H1 (cell line): ENCODE results near the gene EGF. TPM values are rescaled to one million over a fixed set of nuclear protein-coding genes. Genes with fewer than 3 reads are reported as not detected.

Experiments
- CTCF ChIA-PET: fragments of 300-600 bp; sonication (Branson Sonifier 250); formaldehyde crosslinking; loops from one replicate; lab custom pipeline; 2021; ENCODE audit not compliant: partially characterized antibody; lab: Charles Lee
- POLR2A ChIA-PET: fragments of 300-600 bp; sonication (Branson Sonifier 250); formaldehyde crosslinking; loops from one replicate; lab custom pipeline; 2021; ENCODE audit warnings: inconsistent platforms; ENCODE audit not compliant: partially characterized antibody; lab: Charles Lee
- DNase-seq, 2 experiments: peaks; one replicate each; pipeline versions ENCODE4 v3.0.0 to v3.0.0-alpha.2; 2010 to 2022; ENCODE audit warnings: low spot score in 2 of 2, low read depth in 1 of 2, mixed read lengths in 1 of 2
- FAIRE-seq: peaks from 2 replicates; lab custom pipeline; 2011; peaks lifted over from hg19 to GRCh38; lab: Jason Lieb, UNC
- H2AFZ ChIP-seq: 2 replicates; pipeline ENCODE4 v1.8.1; 2012; ENCODE audit warnings: low read length, inconsistent platforms
- H2AK5ac ChIP-seq: 2 replicates; pipeline ENCODE4 v1.6.1; 2013; ENCODE audit warnings: low read depth, low read length
- H2BK120ac ChIP-seq: replicated peaks from 2 replicates; pipeline ENCODE3; 2013; ENCODE audit warnings: low read depth, low read length, inconsistent platforms
- H2BK12ac ChIP-seq: 2 replicates; pipeline ENCODE4 v1.6.1; 2013; ENCODE audit warnings: low read depth, low read length
- H2BK15ac ChIP-seq: 2 replicates; pipeline ENCODE4 v1.6.1; 2013; ENCODE audit warnings: low read length
- H2BK20ac ChIP-seq: 2 replicates; pipeline ENCODE4 v1.6.1; 2013; ENCODE audit warnings: low read length
- H2BK5ac ChIP-seq: 2 replicates; pipeline ENCODE4 v1.6.1; 2013; ENCODE audit warnings: low read depth, low read length
- H3K14ac ChIP-seq: 2 replicates; pipeline ENCODE4 v1.6.1; 2013; ENCODE audit warnings: inconsistent platforms; ENCODE audit not compliant: insufficient read length
- H3K18ac ChIP-seq: 2 replicates; pipeline ENCODE4 v1.6.1; 2013; ENCODE audit warnings: low read length; ENCODE audit errors: extremely low read depth
- H3K23ac ChIP-seq: 2 replicates; pipeline ENCODE4 v1.6.1; 2013; ENCODE audit warnings: inconsistent platforms; ENCODE audit not compliant: insufficient read length
- H3K23me2 ChIP-seq: 2 replicates; pipeline ENCODE4 v1.6.1; 2013; ENCODE audit warnings: low read depth, low read length
- H3K27ac ChIP-seq: 2 replicates; pipeline ENCODE4 v1.6.1; 2011; ENCODE audit warnings: low read depth, low read length, inconsistent platforms
- H3K27me3 ChIP-seq, 4 experiments: replicated peaks in 1 of 4; 1 replicate in 1 of 4; 2 replicates in 3 of 4; pipeline versions ENCODE4 v1.6.1 to v1.8.1; 2011 to 2013; ENCODE audit warnings: low read length in 3 of 4, mild to moderate bottlenecking in 3 of 4, inconsistent platforms in 2 of 4, mixed read lengths in 2 of 4, moderate library complexity in 1 of 4; ENCODE audit not compliant: control insufficient read depth in 3 of 4, insufficient read depth in 3 of 4; ENCODE audit errors: extremely low read depth in 1 of 4
- H3K36me3 ChIP-seq, 4 experiments: 2 replicates each; pipeline versions ENCODE4 v1.6.1 to v1.8.1; 2011 to 2013; ENCODE audit warnings: mild to moderate bottlenecking in 4 of 4, low read length in 3 of 4, moderate library complexity in 2 of 4, control low read depth in 1 of 4, inconsistent platforms in 1 of 4; ENCODE audit not compliant: insufficient read depth in 4 of 4, control insufficient read depth in 2 of 4
- H3K4ac ChIP-seq: replicated peaks from 2 replicates; pipeline ENCODE3; 2013; ENCODE audit warnings: low read length, low read depth, mixed read lengths, inconsistent platforms; ENCODE audit not compliant: insufficient read length
- H3K4me1 ChIP-seq, 4 experiments: replicated peaks in 1 of 4; 1 replicate in 1 of 4; 2 replicates in 3 of 4; pipeline versions ENCODE4 v1.6.1 to v1.8.1; 2011 to 2013; ENCODE audit warnings: low read length in 3 of 4, inconsistent platforms in 2 of 4, mixed read lengths in 1 of 4; ENCODE audit not compliant: insufficient read depth in 4 of 4, control insufficient read depth in 3 of 4
- H3K4me2 ChIP-seq, 2 experiments: 2 replicates each; pipeline versions ENCODE4 v1.6.1 to v1.8.1; 2011 to 2013; ENCODE audit warnings: low read depth in 2 of 2, low read length in 2 of 2, control low read depth in 1 of 2, inconsistent platforms in 1 of 2, mild to moderate bottlenecking in 1 of 2; ENCODE audit not compliant: insufficient read depth in 1 of 2
- H3K4me3 ChIP-seq, 4 experiments: fragments of 200-600, 300-600 bp in 1 of 4; sonication (generic), shearing (Covaris generic), sonication (Bioruptor Twin) in 1 of 4; 2 replicates each; pipeline versions ENCODE4 v1.5.1 to v1.8.1; 2011 to 2016; ENCODE audit warnings: low read length in 4 of 4, low read depth in 3 of 4, control low read depth in 2 of 4, inconsistent platforms in 2 of 4, mild to moderate bottlenecking in 2 of 4, mixed read lengths in 1 of 4, moderate library complexity in 1 of 4; ENCODE audit not compliant: insufficient read depth in 2 of 4; ENCODE audit errors: extremely low read depth in 1 of 4
- H3K56ac ChIP-seq: replicated peaks from 2 replicates; pipeline ENCODE3; 2013; ENCODE audit warnings: low read depth, mild to moderate bottlenecking, mixed read lengths, low read length, inconsistent platforms; ENCODE audit not compliant: insufficient read length
- H3K79me1 ChIP-seq: 2 replicates; pipeline ENCODE4 v1.6.1; 2013; ENCODE audit warnings: low read depth, low read length, control low read depth
- H3K79me2 ChIP-seq, 2 experiments: 2 replicates each; pipeline versions ENCODE4 v1.6.1 to v1.8.1; 2012 to 2013; ENCODE audit warnings: low read length in 2 of 2, mild to moderate bottlenecking in 2 of 2, inconsistent platforms in 1 of 2; ENCODE audit not compliant: insufficient read depth in 2 of 2, control insufficient read depth in 1 of 2
- H3K9ac ChIP-seq, 4 experiments: replicated peaks in 1 of 4; 1 replicate in 1 of 4; 2 replicates in 3 of 4; pipeline versions ENCODE4 v1.6.1 to v1.8.1; 2011 to 2013; ENCODE audit warnings: low read depth in 3 of 4, low read length in 3 of 4, control low read depth in 2 of 4, mild to moderate bottlenecking in 2 of 4, moderate library complexity in 2 of 4, inconsistent platforms in 1 of 4; ENCODE audit errors: extremely low read depth in 1 of 4
- H3K9me3 ChIP-seq, 2 experiments: 2 replicates each; pipeline versions ENCODE4 v1.6.1 to v1.8.1; 2012 to 2013; ENCODE audit warnings: mild to moderate bottlenecking in 2 of 2, moderate library complexity in 2 of 2, control low read depth in 1 of 2, inconsistent platforms in 1 of 2, low read depth in 1 of 2, low read length in 1 of 2, mixed read lengths in 1 of 2; ENCODE audit not compliant: insufficient read depth in 2 of 2
- H4K20me1 ChIP-seq, 2 experiments: replicated peaks in 1 of 2; 2 replicates each; pipeline versions ENCODE3 to v1.8.1; 2011 to 2013; ENCODE audit warnings: inconsistent platforms in 2 of 2, low read length in 2 of 2, mild to moderate bottlenecking in 1 of 2; ENCODE audit not compliant: insufficient read depth in 2 of 2, control insufficient read depth in 1 of 2
- H4K5ac ChIP-seq: 2 replicates; pipeline ENCODE4 v1.6.1; 2013; ENCODE audit warnings: low read length, low read depth, mixed read lengths, inconsistent platforms; ENCODE audit not compliant: insufficient read length
- H4K8ac ChIP-seq: 2 replicates; pipeline ENCODE4 v1.8.0; 2013; ENCODE audit warnings: mild to moderate bottlenecking, moderate library complexity, low read length, inconsistent platforms; ENCODE audit not compliant: insufficient read depth; ENCODE audit errors: extremely low read depth
- H4K91ac ChIP-seq: replicated peaks from 2 replicates; pipeline ENCODE3; 2013; ENCODE audit warnings: low read length, mixed read lengths, inconsistent platforms; ENCODE audit not compliant: insufficient read length
- BRCA1 ChIP-seq: IDR thresholded peaks from 2 replicates; pipeline ENCODE4 v1.6.1; 2012; ENCODE audit warnings: low read depth, low read length, improper control_type of control experiment
- CHD1 ChIP-seq: IDR thresholded peaks from 2 replicates; pipeline ENCODE4 v1.6.1; 2012; ENCODE audit warnings: low read depth, low read length, improper control_type of control experiment
- FOSL1 ChIP-seq: IDR thresholded peaks from 2 replicates; pipeline ENCODE4 v1.6.1; 2011; ENCODE audit warnings: mild to moderate bottlenecking, low read depth, low read length, moderate library complexity; ENCODE audit not compliant: insufficient read depth
- NANOG ChIP-seq: IDR thresholded peaks from 2 replicates; pipeline ENCODE4 v1.6.1; 2011; ENCODE audit warnings: low read length, low read depth, mild to moderate bottlenecking, inconsistent platforms; ENCODE audit not compliant: insufficient read depth, poor library complexity, severe bottlenecking
- RAD21 ChIP-seq, 2 experiments: IDR thresholded peaks in 1 of 2; conservative IDR thresholded peaks in 1 of 2; 2 replicates each; pipeline ENCODE4 v1.6.1; 2011; ENCODE audit warnings: low read depth in 2 of 2, low read length in 2 of 2, improper control_type of control experiment in 1 of 2, inconsistent platforms in 1 of 2, mild to moderate bottlenecking in 1 of 2, moderate library complexity in 1 of 2
- SIN3A ChIP-seq, 2 experiments: IDR thresholded peaks in 1 of 2; conservative IDR thresholded peaks in 1 of 2; 2 replicates each; pipeline ENCODE4 v1.6.1; 2011 to 2012; ENCODE audit warnings: low read length in 2 of 2, improper control_type of control experiment in 1 of 2, low read depth in 1 of 2, mild to moderate bottlenecking in 1 of 2
- SP1 ChIP-seq: IDR thresholded peaks from 2 replicates; pipeline ENCODE4 v1.6.1; 2011; ENCODE audit warnings: low read depth, low read length
- SUZ12 ChIP-seq: fragments of 200-600 bp; sonication (generic); IDR thresholded peaks from 2 replicates; pipeline ENCODE4 v1.6.1; 2012; ENCODE audit warnings: mild to moderate bottlenecking, inconsistent platforms, low read length, moderate library complexity, mixed read lengths
- TEAD4 ChIP-seq: IDR thresholded peaks from 2 replicates; pipeline ENCODE4 v1.6.1; 2012; ENCODE audit warnings: low read depth, low read length, inconsistent platforms, mixed read lengths
- WGBS, 2 experiments: shearing (Covaris generic) in 1 of 2; methylation state at CpG; one replicate each; pipeline versions ENCODE4 v1.1.6 to v1.1.7; 2013 to 2015; ENCODE audit warnings: low lambda C conversion rate in 2 of 2, mixed read lengths in 2 of 2, inconsistent platforms in 1 of 2, low coverage in 1 of 2, missing lambda C conversion rate in 1 of 2; ENCODE audit not compliant: insufficient replicate concordance in 2 of 2, insufficient coverage in 1 of 2, insufficient read length in 1 of 2; ENCODE audit errors: extremely low coverage in 1 of 2, missing lambda C conversion rate in 1 of 2; 5-methylcytosine and 5-hydroxymethylcytosine counted together
- polyA plus RNA-seq, 7 experiments: library from polyadenylated mRNA; depleted of rRNA in 3 of 7; stranded (reverse) in 5 of 7; unstranded in 2 of 7; fragments of >200 nt in 5 of 7; fragments of 200-250 nt in 2 of 7; gene quantifications; 1 replicate in 5 of 7; 2 replicates in 1 of 7; 4 replicates in 1 of 7; pipeline versions ENCODE4 v1.2.1 to v1.2.3, GENCODE V29; 2011 to 2013; ENCODE audit warnings: missing spikeins in 2 of 7, mixed read lengths in 2 of 7
- total RNA-seq: library from RNA; stranded (reverse); fragmentation: NEBNext Ultra II Directional; extraction: Animal tissue kit (Norgen Biotek cat#: 25700); gene quantifications from 2 replicates; pipeline ENCODE4 v1.2.1, GENCODE V29; 2021

The EGF gene
- total and polyA plus RNA-seq, 2 of the 8 experiments (the other 6 are each of a cell fraction or from before 2014, with no cell fraction given): 1.5 to 2.6 TPM

- POLR2A ChIA-PET: no interaction called here
- Histone ChIP-seq H3K79me2 (no peaks in the 10 kb centered on the region), H3K23me2 (no peaks in the 10 kb centered on the region), H3K14ac (no peak overlapping the region), H2BK120ac (no peak overlapping the region), H3K4me3 (no peak overlapping the region), H3K4me1 (no peaks in the 10 kb centered on the region), H3K23ac (no peak overlapping the region), H3K56ac (no peak overlapping the region), H2AFZ (no peak overlapping the region), H3K4ac (no peak overlapping the region), H3K79me1 (no peaks in the 10 kb centered on the region), H2BK20ac (no peak overlapping the region), H2BK15ac (no peak overlapping the region), H4K91ac (no peak overlapping the region), H3K27me3 (peaks cover 0 to 1% (median 0%) of the 10 kb centered on the region in 4 experiments; a peak in 1 of 7 replicates), H2BK5ac (no peak overlapping the region), H3K4me2 (no peak overlapping the region), H3K36me3 (no peaks in the 10 kb centered on the region), H4K5ac (no peak overlapping the region), H2BK12ac (no peak overlapping the region), H3K18ac (no peak overlapping the region), H3K27ac (no peak overlapping the region), H4K20me1 (no peaks in the 10 kb centered on the region), H3K9ac (no peak overlapping the region), H2AK5ac (no peak overlapping the region), H3K9me3 (no peaks in the 10 kb centered on the region), H4K8ac (no peak overlapping the region)
- DNase-seq: no peak
- CTCF ChIA-PET: interaction anchor here (0.6 kb wide), 1 partner anchor 559 kb away, joined by 3 read pairs; no protein-coding TSS in a partner anchor
- FAIRE-seq: no peak
- 94% methylated on average over 8 of the region's 8 CpGs; no CpG with 5 or more reads in 1 of the 2 experiments for WGBS, 2 experiments
- TF ChIP-seq TEAD4: no peak
- no peak for TF ChIP-seq FOSL1
- no peak for TF ChIP-seq SP1
- TF ChIP-seq NANOG: no peak
- TF ChIP-seq BRCA1: no peak
- no peak for TF ChIP-seq RAD21 (IDR thresholded peaks at IDR 0.05 in 1 of 2, conservative IDR thresholded peaks at IDR 0.05 in 1 of 2; ENCODE audit: low read depth in 2 of 2, low read length in 2 of 2)
- no peak for TF ChIP-seq SIN3A (conservative IDR thresholded peaks at IDR 0.05 in 1 of 2, IDR thresholded peaks at IDR 0.05 in 1 of 2; ENCODE audit: low read depth in 1 of 2, low read length in 2 of 2)
- no peak for TF ChIP-seq CHD1
- TF ChIP-seq SUZ12: no peak
These were observed 46.5 kb downstream of the EGF start for GRCh38 chr4:109959195-109959594.
